A549 (cell line): Measurements from ENCODE around the gene CFAP92.

Source experiments
- BHLHE40 ChIP-seq: IDR thresholded peaks from 2 replicates; pipeline ENCODE4 v1.6.1; 2012; ENCODE audit warnings: low read depth, low read length, inconsistent platforms
- CHD2 ChIP-seq: fragments of 150-350 bp; IDR thresholded peaks from 2 replicates; pipeline ENCODE4 v1.6.1; 2014; ENCODE audit warnings: low read length; ENCODE audit not compliant: partially characterized antibody
- KDM5A ChIP-seq: fragments of 200-600 bp; sonication (generic); IDR thresholded peaks from 2 replicates; pipeline ENCODE4 v1.6.1; 2016; ENCODE audit warnings: antibody characterized with exemption, mild to moderate bottlenecking
- MAZ ChIP-seq: fragments of 150-350 bp; IDR thresholded peaks from 2 replicates; pipeline ENCODE4 v1.6.1; 2014; ENCODE audit warnings: antibody characterized with exemption, low read depth, low read length, borderline replicate concordance
- PHF8 ChIP-seq: fragments of 200-600 bp; sonication (generic); IDR thresholded peaks from 2 replicates; pipeline ENCODE4 v1.6.1; 2016; ENCODE audit warnings: low read depth, mild to moderate bottlenecking, antibody characterized with exemption, moderate library complexity, borderline replicate concordance
- POLR2A ChIP-seq: IDR thresholded peaks from 2 replicates; pipeline ENCODE4 v1.6.1; 2012; ENCODE audit warnings: mild to moderate bottlenecking, low read length
- RAD21 ChIP-seq, 2 experiments: fragments of >200 bp in 1 of 2; sonication (Bioruptor Twin) in 1 of 2; formaldehyde crosslinking in 1 of 2; IDR thresholded peaks in 1 of 2; conservative IDR thresholded peaks in 1 of 2; 2 replicates in 1 of 2; 3 replicates in 1 of 2; pipeline ENCODE4 v1.6.1; 2012 to 2018; ENCODE audit warnings: inconsistent platforms in 1 of 2
- RARB ChIP-seq: fragments of 250-450 bp; sonication (Bioruptor Pico); IDR thresholded peaks from 2 replicates; pipeline ENCODE4 v1.8.0; 2021; ENCODE audit warnings: mild to moderate bottlenecking, moderate library complexity
- RCOR1 ChIP-seq: fragments of 150-350 bp; IDR thresholded peaks from 2 replicates; pipeline ENCODE4 v1.6.1; 2014; ENCODE audit warnings: antibody characterized with exemption, low read length, low read depth
- TF ChIP-seq, protein P1 (sequence below): IDR thresholded peaks from 2 replicates; pipeline ENCODE4 v1.6.1; 2012
- TF ChIP-seq, protein P2 (sequence below): fragments of >200 bp; sonication (Bioruptor Twin); formaldehyde crosslinking; IDR thresholded peaks from 3 replicates; pipeline ENCODE4 v1.5.1; 2016

DNA sequence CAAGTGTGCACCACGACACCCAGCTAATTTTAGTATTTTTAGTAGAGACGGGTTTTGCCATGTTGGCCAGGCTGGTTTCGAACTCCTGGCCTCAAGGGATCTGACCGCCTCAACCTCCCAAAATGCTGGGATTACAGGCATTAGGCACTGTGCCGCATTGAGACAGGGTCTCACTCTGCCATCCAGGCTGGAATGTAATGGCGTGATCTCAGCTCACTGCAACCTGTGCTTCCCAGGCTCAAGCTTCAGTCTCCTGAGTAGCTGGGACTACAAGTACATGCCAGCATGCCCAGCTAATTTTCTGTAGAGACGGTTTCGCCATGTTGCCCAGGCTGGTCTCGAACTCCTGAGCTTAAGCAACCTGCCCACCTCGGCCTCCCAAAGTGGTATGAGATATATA is 62.8 kb downstream of the CFAP92 start:
- TF ChIP-seq, protein P1, sequence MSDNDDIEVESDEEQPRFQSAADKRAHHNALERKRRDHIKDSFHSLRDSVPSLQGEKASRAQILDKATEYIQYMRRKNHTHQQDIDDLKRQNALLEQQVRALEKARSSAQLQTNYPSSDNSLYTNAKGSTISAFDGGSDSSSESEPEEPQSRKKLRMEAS = no peak
- TF ChIP-seq MAZ (no peak), RARB (CRISPR knock-in tag) (no peak), BHLHE40 (no peak), RCOR1 (no peak), KDM5A (no peak), POLR2A (no peak), CHD2 (no peak), PHF8 (no peak), RAD21 (conservative IDR thresholded peaks at IDR 0.05 in 1 of 2, IDR thresholded peaks at IDR 0.05 in 1 of 2) (no peak)
- TF ChIP-seq, protein P2, sequence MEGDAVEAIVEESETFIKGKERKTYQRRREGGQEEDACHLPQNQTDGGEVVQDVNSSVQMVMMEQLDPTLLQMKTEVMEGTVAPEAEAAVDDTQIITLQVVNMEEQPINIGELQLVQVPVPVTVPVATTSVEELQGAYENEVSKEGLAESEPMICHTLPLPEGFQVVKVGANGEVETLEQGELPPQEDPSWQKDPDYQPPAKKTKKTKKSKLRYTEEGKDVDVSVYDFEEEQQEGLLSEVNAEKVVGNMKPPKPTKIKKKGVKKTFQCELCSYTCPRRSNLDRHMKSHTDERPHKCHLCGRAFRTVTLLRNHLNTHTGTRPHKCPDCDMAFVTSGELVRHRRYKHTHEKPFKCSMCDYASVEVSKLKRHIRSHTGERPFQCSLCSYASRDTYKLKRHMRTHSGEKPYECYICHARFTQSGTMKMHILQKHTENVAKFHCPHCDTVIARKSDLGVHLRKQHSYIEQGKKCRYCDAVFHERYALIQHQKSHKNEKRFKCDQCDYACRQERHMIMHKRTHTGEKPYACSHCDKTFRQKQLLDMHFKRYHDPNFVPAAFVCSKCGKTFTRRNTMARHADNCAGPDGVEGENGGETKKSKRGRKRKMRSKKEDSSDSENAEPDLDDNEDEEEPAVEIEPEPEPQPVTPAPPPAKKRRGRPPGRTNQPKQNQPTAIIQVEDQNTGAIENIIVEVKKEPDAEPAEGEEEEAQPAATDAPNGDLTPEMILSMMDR = no peak
